DOHH2 (cell line): ENCODE measurements around the gene TNFRSF6B.

Experiments used
- EZH2phosphoT487 ChIP-seq: fragments of 200-600 bp; sonication (generic); IDR thresholded peaks from 2 replicates; pipeline ENCODE4 v1.6.1; 2017; ENCODE audit warnings: borderline replicate concordance, mild to moderate bottlenecking, antibody characterized with exemption, low read length, moderate library complexity, mixed read lengths
- TF ChIP-seq, protein P1 (sequence below): fragments of 200-600 bp; sonication (generic); IDR thresholded peaks from one replicate; pipeline ENCODE4 v1.5.1; 2014; ENCODE audit warnings: antibody characterized with exemption, mild to moderate bottlenecking, low read depth, low read length; ENCODE audit not compliant: poor library complexity, severe bottlenecking

DNA sequence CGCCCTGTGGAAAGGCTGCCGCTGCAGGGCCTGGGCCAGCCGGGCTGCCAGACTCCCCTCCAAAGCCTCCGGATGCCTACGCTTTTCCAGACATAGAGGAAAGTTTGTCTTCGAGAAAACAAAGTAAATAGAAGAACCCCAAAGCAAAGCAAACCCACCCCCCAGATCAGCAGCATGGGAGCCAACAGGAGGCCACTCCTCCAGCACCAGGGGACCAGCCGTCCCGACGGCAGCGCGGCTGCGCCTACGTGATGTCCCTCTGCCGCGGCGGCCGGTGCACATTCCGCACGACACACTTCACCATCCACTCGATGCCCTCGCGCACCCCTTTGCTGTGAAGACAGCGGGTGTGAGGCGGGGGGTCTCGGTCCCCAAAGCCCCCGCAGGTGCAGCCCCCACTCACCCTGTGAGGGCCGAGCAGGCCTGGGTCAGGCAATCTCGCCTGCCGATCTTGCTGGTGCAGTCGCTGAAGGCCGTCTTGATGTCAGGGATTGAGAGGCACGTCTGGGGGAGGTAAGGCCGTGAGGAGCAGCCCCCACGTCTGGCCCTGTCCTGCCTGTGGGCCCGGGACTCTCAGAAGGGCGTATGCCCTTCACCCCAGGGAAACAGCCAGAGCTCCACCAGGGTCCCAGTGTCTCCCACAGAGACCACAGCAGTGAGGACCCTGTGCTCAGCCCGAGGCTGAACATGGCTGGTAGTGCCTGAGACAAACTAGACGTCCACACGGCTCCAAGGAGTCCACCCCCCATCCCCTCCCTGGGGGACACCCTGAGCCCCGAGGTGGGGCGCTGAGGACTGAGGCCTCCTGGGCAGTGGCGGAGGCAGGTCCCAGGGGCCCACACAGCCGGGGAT lies 4.0 kb downstream of the TNFRSF6B start:
- TF ChIP-seq EZH2phosphoT487 = no peak
- TF ChIP-seq, protein P1, sequence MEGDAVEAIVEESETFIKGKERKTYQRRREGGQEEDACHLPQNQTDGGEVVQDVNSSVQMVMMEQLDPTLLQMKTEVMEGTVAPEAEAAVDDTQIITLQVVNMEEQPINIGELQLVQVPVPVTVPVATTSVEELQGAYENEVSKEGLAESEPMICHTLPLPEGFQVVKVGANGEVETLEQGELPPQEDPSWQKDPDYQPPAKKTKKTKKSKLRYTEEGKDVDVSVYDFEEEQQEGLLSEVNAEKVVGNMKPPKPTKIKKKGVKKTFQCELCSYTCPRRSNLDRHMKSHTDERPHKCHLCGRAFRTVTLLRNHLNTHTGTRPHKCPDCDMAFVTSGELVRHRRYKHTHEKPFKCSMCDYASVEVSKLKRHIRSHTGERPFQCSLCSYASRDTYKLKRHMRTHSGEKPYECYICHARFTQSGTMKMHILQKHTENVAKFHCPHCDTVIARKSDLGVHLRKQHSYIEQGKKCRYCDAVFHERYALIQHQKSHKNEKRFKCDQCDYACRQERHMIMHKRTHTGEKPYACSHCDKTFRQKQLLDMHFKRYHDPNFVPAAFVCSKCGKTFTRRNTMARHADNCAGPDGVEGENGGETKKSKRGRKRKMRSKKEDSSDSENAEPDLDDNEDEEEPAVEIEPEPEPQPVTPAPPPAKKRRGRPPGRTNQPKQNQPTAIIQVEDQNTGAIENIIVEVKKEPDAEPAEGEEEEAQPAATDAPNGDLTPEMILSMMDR = no peak
